ENCODE measurements around the gene CLTCL1. TPM values are rescaled to one million over a fixed set of nuclear protein-coding genes. Genes with fewer than 3 reads are reported as not detected.
A peak's percentile ranks its signal among the peaks of the same experiment; 100 is the strongest.

The CLTCL1 gene
- total RNA-seq, 4 donors from 2014 or later: 4.8 to 8.9 (median 6.0) TPM

- Histone ChIP-seq H3K27ac (replicated peaks in 1 of 4) (no peak overlapping the region), H3K9me3 (peaks cover 0 to 6% (median 0%) of the 10 kb centered on the region in 4 donors), H3K4me3 (no peak overlapping the region), H3K36me3 (no peaks in the 10 kb centered on the region), H3K27me3 (peaks cover 0 to 76% (median 21%) of the 10 kb centered on the region in 4 donors), H3K4me1 (peaks cover 8 to 21% (median 18%) of the 10 kb centered on the region in 4 donors)
- no peak for TF ChIP-seq POLR2A (IDR thresholded peaks at IDR 0.05; ENCODE audit: low read depth)
- TF ChIP-seq EP300 (IDR thresholded peaks at IDR 0.05): no peak
- TF ChIP-seq POLR2AphosphoS5 (IDR thresholded peaks at IDR 0.05): no peak
- no peak for TF ChIP-seq CTCF (IDR thresholded peaks at IDR 0.05)
- 62% methylated on average over 8 of the region's 11 CpGs for WGBS
- intact Hi-C loops (cut with DNase I): no loop called here
- no peak for DNase-seq (ENCODE audit: extremely low spot score)
Measured at GRCh38 chr22:19152942-19153883, 138.3 kb downstream of the CLTCL1 start.

GRCh38 chr22:19151329-19152191, 140.0 kb downstream of the CLTCL1 start:
- 65% methylated on average over 10 of the region's 10 CpGs for WGBS
- no peak overlapping the region for H3K27ac ChIP-seq (replicated peaks in 1 of 4)
- H3K27me3 ChIP-seq: peaks cover 0 to 82% (median 21%) of the 10 kb centered on the region in 4 donors
- intact Hi-C loops (cut with DNase I): no loop called here
- H3K36me3 ChIP-seq: no peaks in the 10 kb centered on the region
- no peak overlapping the region for H3K4me3 ChIP-seq
- no peak for DNase-seq (ENCODE audit: extremely low spot score)
- TF ChIP-seq POLR2A (IDR thresholded peaks at IDR 0.05; ENCODE audit: low read depth) (no peak), CTCF (IDR thresholded peaks at IDR 0.05) (no peak), EP300 (IDR thresholded peaks at IDR 0.05) (no peak)
- H3K4me1 ChIP-seq: peaks cover 8 to 21% (median 18%) of the 10 kb centered on the region in 4 donors
- H3K9me3 ChIP-seq: peaks cover 0 to 6% (median 0%) of the 10 kb centered on the region in 4 donors

- no peaks in the 10 kb centered on the region for H3K36me3 ChIP-seq
- no peak for TF ChIP-seq EP300 (IDR thresholded peaks at IDR 0.05)
- TF ChIP-seq POLR2AphosphoS5 (IDR thresholded peaks at IDR 0.05): no peak
- no peak for TF ChIP-seq POLR2A (IDR thresholded peaks at IDR 0.05; ENCODE audit: low read depth)
- no peak for TF ChIP-seq CTCF (IDR thresholded peaks at IDR 0.05)
- peaks cover 0 to 76% (median 21%) of the 10 kb centered on the region in 4 donors for H3K27me3 ChIP-seq
- intact Hi-C loops (cut with DNase I): no loop called here
- H3K4me3 ChIP-seq: peak overlapping the region in 1 of 4 donors; percentile 12
- 14% methylated on average over 36 of the region's 68 CpGs for WGBS
- H3K9me3 ChIP-seq: peaks cover 0 to 6% (median 0%) of the 10 kb centered on the region in 4 donors
- no peak for DNase-seq (ENCODE audit: extremely low spot score)
- peaks cover 8 to 21% (median 18%) of the 10 kb centered on the region in 4 donors for H3K4me1 ChIP-seq
- H3K27ac ChIP-seq (replicated peaks in 1 of 4): no peak overlapping the region
Measured at GRCh38 chr22:19150482-19151328, 140.8 kb downstream of the CLTCL1 start.

- H3K4me1 ChIP-seq: peaks cover 8 to 21% (median 18%) of the 10 kb centered on the region in 4 donors
- peak within 1 kb of the TSS; percentile 13 to 47 (median 34) for H3K4me3 ChIP-seq
- peaks cover 0 to 6% (median 0%) of the 10 kb centered on the region in 4 donors for H3K9me3 ChIP-seq
- peaks cover 0 to 69% (median 21%) of the 10 kb centered on the region in 4 donors for H3K27me3 ChIP-seq
- intact Hi-C loops (cut with DNase I): no loop called here
- H3K36me3 ChIP-seq: no peaks in the 10 kb centered on the region
- no peak for DNase-seq (ENCODE audit: extremely low spot score)
- 0% methylated on average over 8 of the region's 59 CpGs for WGBS
- H3K27ac ChIP-seq (replicated peaks in 1 of 4): no peak within 1 kb of the TSS
- TF ChIP-seq POLR2AphosphoS5 (IDR thresholded peaks at IDR 0.05): no peak
- TF ChIP-seq EP300 (IDR thresholded peaks at IDR 0.05): no peak
- TF ChIP-seq CTCF (IDR thresholded peaks at IDR 0.05): no peak
Measured at GRCh38 chr22:19149991-19150390, 141.5 kb downstream of the CLTCL1 start, which contains the start of gene GSC2. Gene GSC2, minus strand, starts transcription at chr22:19150292. Its CDS starts 9 bp downstream, at chr22:19150283.
